Immature natural killer cell (primary cell): ENCODE results near the gene CEP70. TPM values are rescaled to one million over a fixed set of nuclear protein-coding genes. Genes with fewer than 3 reads are reported as not detected.
A peak's percentile ranks its signal among the peaks of the same experiment; 100 is the strongest.
"Not testable (repeated sequence)": the region's sequence is repeated elsewhere in the genome, so short reads cannot be mapped to it uniquely, and the experiment has no call there.

Experiments
- DNase-seq, 3 donors: peaks; one replicate each; pipeline ENCODE4 v3.0.0; 2022; ENCODE audit warnings: mixed read lengths in 1 of 3
- H3K27ac Mint-ChIP-seq, 6 donors: one replicate each; pipeline ENCODE4 v1.8.0; 2020; ENCODE audit warnings: mixed read lengths in 6 of 6, mild to moderate bottlenecking in 5 of 6, inconsistent platforms in 4 of 6, moderate library complexity in 3 of 6
- H3K27me3 Mint-ChIP-seq, 3 donors: one replicate each; pipeline ENCODE4 v1.8.0; 2020 to 2021; ENCODE audit warnings: low read depth in 3 of 3, mild to moderate bottlenecking in 3 of 3, mixed read lengths in 3 of 3, moderate library complexity in 3 of 3, inconsistent platforms in 1 of 3
- H3K36me3 Mint-ChIP-seq, 3 donors: one replicate each; pipeline ENCODE4 v1.8.0; 2020; ENCODE audit warnings: mixed read lengths in 3 of 3, inconsistent platforms in 2 of 3, mild to moderate bottlenecking in 2 of 3
- H3K4me1 Mint-ChIP-seq, 2 donors: one replicate each; pipeline ENCODE4 v1.8.0; 2020; ENCODE audit warnings: inconsistent platforms in 2 of 2, mild to moderate bottlenecking in 2 of 2, mixed read lengths in 2 of 2, moderate library complexity in 1 of 2
- H3K4me3 Mint-ChIP-seq, 5 donors: one replicate each; pipeline ENCODE4 v1.8.0; 2020; ENCODE audit warnings: mild to moderate bottlenecking in 5 of 5, mixed read lengths in 5 of 5, inconsistent platforms in 3 of 5, moderate library complexity in 3 of 5
- H3K9me3 Mint-ChIP-seq, 6 donors: one replicate each; pipeline ENCODE4 v1.8.0; 2020; ENCODE audit warnings: mild to moderate bottlenecking in 6 of 6, mixed read lengths in 6 of 6, inconsistent platforms in 4 of 6, moderate library complexity in 3 of 6
- polyA plus RNA-seq, 3 donors: library from polyadenylated mRNA; unstranded; fragments of 300-500 nt; fragmentation: Illumina TruSeq; gene quantifications; one replicate each; pipeline ENCODE4 v1.2.3, GENCODE V29; 2021

The CEP70 gene
- polyA plus RNA-seq, result 1 to 10 TPM; 2.5 to 8.6 (median 7.5) TPM

DNA sequence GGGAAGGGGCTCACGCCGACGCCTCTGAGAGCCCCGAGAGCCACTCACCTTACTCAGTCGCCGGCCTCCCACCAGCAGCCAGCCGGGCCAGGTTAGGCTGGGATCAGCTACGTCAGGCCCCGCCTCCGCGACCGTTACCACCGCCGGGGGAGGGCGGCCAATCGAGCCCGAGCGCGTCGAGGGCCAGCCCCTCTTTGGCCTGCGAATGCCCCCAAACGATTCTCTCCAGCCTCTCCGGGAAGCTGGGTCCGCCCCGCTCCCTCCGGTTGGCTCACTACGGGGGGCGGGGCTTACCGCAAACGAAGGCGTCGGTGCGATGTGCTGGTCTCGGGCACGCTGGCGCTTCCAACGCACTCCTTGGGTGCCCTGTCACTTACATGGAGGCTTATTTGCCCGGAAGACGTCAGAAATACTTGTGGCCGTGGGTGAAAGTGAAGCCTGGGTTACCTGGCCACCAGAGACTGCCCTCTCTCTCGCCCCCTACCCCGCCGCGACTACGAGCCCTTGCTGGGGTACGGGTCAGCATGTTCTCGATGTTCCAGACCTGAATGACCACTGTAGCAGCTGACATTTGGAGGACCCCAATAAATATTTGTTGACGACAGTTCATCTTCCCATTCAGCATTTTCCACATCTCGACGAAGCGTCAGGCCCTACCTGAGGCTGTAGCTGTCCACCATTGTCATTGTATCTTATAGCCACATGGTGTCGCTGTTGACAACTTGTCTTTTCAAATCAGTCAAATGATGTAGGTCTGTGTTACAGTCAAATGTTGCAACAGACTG, at the start of gene CEP70:
TSS of gene CEP70 (minus strand) at position 111 of the 785 bp plus-strand sequence. CDS start 21,333 bp downstream, outside the sequence.
- Mint-ChIP-seq H3K4me3 (peak within 1 kb of the TSS; percentile 90 to 98 (median 92)), H3K9me3 (no peaks in the 10 kb centered on the region), H3K27me3 (peaks cover 5% of the 10 kb centered on the region in 3 donors), H3K4me1 (peaks cover 13 to 14% of the 10 kb centered on the region in 2 donors), H3K36me3 (no peaks in the 10 kb centered on the region), H3K27ac (peak within 1 kb of the TSS; percentile 83 to 91 (median 90))
- peak; percentile 91 to 92 (median 91) for DNase-seq

GRCh38 chr3:138642927-138643253, 48.8 kb upstream of the CEP70 start:
- Mint-ChIP-seq H3K36me3 (peaks cover 10 to 24% (median 21%) of the 10 kb centered on the region in 3 donors), H3K9me3 (peaks cover 12 to 48% (median 37%) of the 10 kb centered on the region in 6 donors), H3K4me1 (no peaks in the 10 kb centered on the region), H3K27ac (no peak overlapping the region), H3K27me3 (peaks cover under 1 to 4% (median 3%) of the 10 kb centered on the region in 3 donors), H3K4me3 (no peak overlapping the region)
- DNase-seq, result no peak

GRCh38 chr3:138642226-138642926, 48.3 kb upstream of the CEP70 start:
- Mint-ChIP-seq H3K4me1 (no peaks in the 10 kb centered on the region), H3K27ac (no peak overlapping the region), H3K27me3 (peaks cover 2 to 4% (median 3%) of the 10 kb centered on the region in 3 donors), H3K9me3 (peaks cover 10 to 43% (median 35%) of the 10 kb centered on the region in 6 donors), H3K4me3 (no peak overlapping the region), H3K36me3 (peaks cover 10 to 22% (median 19%) of the 10 kb centered on the region in 3 donors)
- DNase-seq, result no peak

DNA sequence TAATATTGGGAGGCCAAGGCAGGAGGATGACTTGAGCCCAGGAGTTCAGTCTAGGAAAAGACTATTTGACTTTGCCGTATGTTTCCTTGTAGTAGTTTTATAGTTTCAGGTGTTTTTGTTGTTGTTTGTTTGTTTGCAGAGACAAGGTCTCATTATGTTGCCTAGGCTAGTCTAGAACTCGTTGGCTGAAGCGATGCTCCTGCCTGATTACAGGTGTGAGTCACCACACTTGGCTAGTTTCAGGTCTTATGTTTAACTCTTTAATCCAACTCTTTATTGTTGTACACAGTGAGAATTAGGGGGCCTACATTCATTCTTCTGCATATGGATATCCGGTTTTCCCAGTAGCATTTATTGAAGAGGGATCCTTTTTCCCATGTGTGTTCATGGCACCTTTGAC, 46.5 kb upstream of the CEP70 start:
- H3K27me3 Mint-ChIP-seq, result peaks cover 0 to 3% (median 0%) of the 10 kb centered on the region in 3 donors
- H3K9me3 Mint-ChIP-seq, result peaks cover 4 to 27% (median 21%) of the 10 kb centered on the region in 6 donors
- no peak overlapping the region for H3K4me3 Mint-ChIP-seq
- H3K4me1 Mint-ChIP-seq, result no peaks in the 10 kb centered on the region
- DNase-seq, result no peak
- no peak overlapping the region for H3K27ac Mint-ChIP-seq
- peaks cover 11 to 22% (median 18%) of the 10 kb centered on the region in 3 donors for H3K36me3 Mint-ChIP-seq

DNA sequence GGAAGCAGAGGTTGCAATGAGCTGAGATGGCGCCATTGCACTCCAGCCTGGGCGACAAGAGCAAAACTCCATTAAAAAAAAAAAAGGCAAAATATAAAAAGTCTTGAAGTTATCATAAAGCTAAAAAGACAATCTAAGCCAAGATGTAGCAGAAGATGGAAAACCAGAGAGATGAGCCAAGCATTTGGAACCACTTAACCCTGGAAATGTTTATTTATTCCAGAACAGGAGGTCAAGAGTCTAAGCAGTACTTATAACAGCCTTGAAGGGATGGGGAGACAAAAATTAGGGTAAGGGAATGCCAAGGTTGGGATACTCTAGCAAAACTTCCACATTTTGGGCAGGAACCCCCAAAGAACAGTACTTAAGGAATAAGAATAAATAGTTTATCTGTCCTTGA, 44.6 kb upstream of the CEP70 start:
- H3K4me1 Mint-ChIP-seq, result no peaks in the 10 kb centered on the region
- no peak overlapping the region for H3K27ac Mint-ChIP-seq
- H3K36me3 Mint-ChIP-seq, result peaks cover 14 to 25% (median 21%) of the 10 kb centered on the region in 3 donors
- no peak for DNase-seq
- peaks cover 2 to 14% (median 11%) of the 10 kb centered on the region in 6 donors for H3K9me3 Mint-ChIP-seq
- no peak overlapping the region for H3K4me3 Mint-ChIP-seq
- peaks cover 0 to 3% (median 0%) of the 10 kb centered on the region in 3 donors for H3K27me3 Mint-ChIP-seq

- no peaks in the 10 kb centered on the region for H3K4me1 Mint-ChIP-seq
- H3K9me3 Mint-ChIP-seq, result no peaks in the 10 kb centered on the region
- no peak overlapping the region for H3K27ac Mint-ChIP-seq
- H3K27me3 Mint-ChIP-seq, result no peaks in the 10 kb centered on the region
- DNase-seq, result no peak
- H3K36me3 Mint-ChIP-seq, result peaks cover 16 to 41% (median 20%) of the 10 kb centered on the region in 3 donors
- H3K4me3 Mint-ChIP-seq, result no peak overlapping the region
These were observed 35.5 kb upstream of the CEP70 start for GRCh38 chr3:138629526-138629925.

GRCh38 chr3:138625707-138626365, 31.8 kb upstream of the CEP70 start:
- Mint-ChIP-seq H3K4me3 (no peak overlapping the region), H3K9me3 (no peaks in the 10 kb centered on the region), H3K4me1 (no peaks in the 10 kb centered on the region), H3K36me3 (peaks cover 5 to 31% (median 21%) of the 10 kb centered on the region in 3 donors), H3K27ac (no peak overlapping the region), H3K27me3 (no peaks in the 10 kb centered on the region)
- no peak for DNase-seq

DNA sequence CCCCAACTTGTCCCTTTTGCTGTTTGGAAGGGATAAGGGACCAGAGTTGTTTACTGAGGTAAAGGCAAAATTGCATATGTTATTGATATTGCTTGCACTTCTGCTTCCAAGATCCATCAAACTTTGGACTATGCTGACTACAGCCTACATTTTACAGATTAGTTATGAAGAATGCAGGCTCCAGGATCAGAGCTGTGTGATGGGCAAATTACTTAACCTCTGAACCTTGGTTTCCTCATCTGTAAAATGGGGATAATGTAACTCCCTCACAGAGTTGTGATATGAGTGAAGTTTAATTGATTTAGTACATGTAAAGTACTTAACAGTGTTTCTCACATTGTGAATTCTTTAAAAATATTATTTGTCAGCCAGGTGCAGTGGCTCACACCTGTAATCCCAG, 30.5 kb upstream of the CEP70 start:
- Mint-ChIP-seq H3K36me3 (peaks cover under 1 to 24% (median 18%) of the 10 kb centered on the region in 3 donors), H3K27ac (no peak overlapping the region), H3K9me3 (no peaks in the 10 kb centered on the region), H3K4me1 (no peaks in the 10 kb centered on the region), H3K4me3 (no peak overlapping the region), H3K27me3 (no peaks in the 10 kb centered on the region)
- DNase-seq, result no peak

- peaks cover 0 to 17% (median 12%) of the 10 kb centered on the region in 3 donors for H3K36me3 Mint-ChIP-seq
- peaks cover 0 to 2% (median 0%) of the 10 kb centered on the region in 3 donors for H3K27me3 Mint-ChIP-seq
- peaks cover 3 to 8% of the 10 kb centered on the region in 2 donors for H3K4me1 Mint-ChIP-seq
- H3K4me3 Mint-ChIP-seq, result no peak overlapping the region
- DNase-seq, result no peak
- H3K9me3 Mint-ChIP-seq, result no peaks in the 10 kb centered on the region
- H3K27ac Mint-ChIP-seq, result no peak overlapping the region
These were observed 26.4 kb upstream of the CEP70 start for GRCh38 chr3:138620431-138620830.

- no peak for DNase-seq
- Mint-ChIP-seq H3K4me1 (peaks cover 7 to 14% of the 10 kb centered on the region in 2 donors), H3K27ac (no peak overlapping the region), H3K27me3 (peaks cover 2 to 12% (median 6%) of the 10 kb centered on the region in 3 donors), H3K36me3 (no peaks in the 10 kb centered on the region), H3K4me3 (no peak overlapping the region), H3K9me3 (no peaks in the 10 kb centered on the region)
These were observed 21.4 kb upstream of the CEP70 start for GRCh38 chr3:138615462-138615861.

DNA sequence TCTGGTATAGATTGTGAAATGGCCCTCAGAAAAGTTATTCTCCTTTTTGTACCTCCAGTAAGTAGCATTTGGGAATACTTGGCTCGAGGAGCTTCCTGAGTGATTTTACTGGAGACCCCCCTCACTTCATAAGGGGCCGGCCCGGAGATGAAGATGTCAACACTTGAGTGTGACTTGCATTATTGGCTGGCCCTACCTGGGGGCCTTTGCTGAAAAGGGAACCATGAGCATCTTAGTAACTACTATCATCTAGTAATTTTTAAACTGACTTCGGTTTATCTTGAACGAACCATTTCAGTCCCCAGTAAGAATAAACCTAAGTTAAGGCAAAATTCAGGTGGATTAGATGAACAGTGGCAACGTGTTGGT, 15.8 kb upstream of the CEP70 start:
- Mint-ChIP-seq H3K9me3 (peaks cover 0 to 6% (median 1%) of the 10 kb centered on the region in 6 donors), H3K27me3 (peaks cover 19 to 36% (median 29%) of the 10 kb centered on the region in 3 donors), H3K36me3 (peaks cover 0 to 5% (median 4%) of the 10 kb centered on the region in 3 donors), H3K4me1 (peaks cover 22 to 24% of the 10 kb centered on the region in 2 donors), H3K4me3 (peak overlapping the region; percentile 89 to 98 (median 92)), H3K27ac (peak overlapping the region; percentile 95 to 100 (median 98))
- DNase-seq, result peak in 1 of 3 donors; percentile 4

DNA sequence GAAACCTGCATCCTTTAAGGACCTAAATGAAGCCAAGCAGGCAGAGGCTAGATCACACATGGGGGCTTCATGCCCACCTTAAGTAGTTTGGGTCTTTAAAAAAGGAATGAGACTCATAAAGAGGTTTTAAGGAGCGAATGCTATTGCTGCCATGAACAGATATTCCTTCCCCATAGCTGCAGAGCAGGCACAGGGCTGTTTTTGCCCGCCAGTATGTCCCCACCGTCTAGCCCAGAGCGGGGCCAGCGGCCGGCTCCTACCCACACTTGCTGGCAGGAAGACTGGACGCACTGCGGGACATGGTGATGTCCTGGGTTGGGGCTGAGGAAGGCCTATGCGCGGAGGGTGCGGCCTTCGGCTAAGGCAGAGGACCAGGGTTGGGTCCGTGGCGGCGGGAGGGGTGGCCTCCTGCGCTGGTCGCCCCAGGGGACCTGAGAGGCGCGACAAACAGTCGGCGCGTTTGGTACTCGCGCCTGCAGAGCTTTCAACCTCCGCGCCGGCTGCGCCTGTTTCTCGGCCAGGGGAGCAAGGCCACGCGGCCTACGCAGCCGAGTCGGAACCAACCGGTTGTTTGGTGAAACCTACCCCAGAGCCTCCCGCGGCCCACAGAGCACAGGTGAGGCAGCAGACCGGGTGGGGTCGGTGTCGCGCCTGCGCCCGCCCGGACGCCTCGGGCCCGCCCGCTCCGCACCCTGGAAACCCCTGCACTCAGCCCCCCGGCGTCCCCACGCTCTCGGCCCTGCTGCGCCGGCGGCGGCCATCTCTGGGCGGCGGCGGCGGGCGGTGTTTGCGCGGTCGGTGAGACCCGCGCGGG, 14.5 kb upstream of the CEP70 start, which contains the start of gene FAIM:
TSS of gene FAIM (plus strand) at position 450 of the 814 bp plus-strand sequence. CDS start 10,956 bp downstream, outside the sequence.
- H3K4me1 Mint-ChIP-seq, result peaks cover 22 to 24% of the 10 kb centered on the region in 2 donors
- peak within 1 kb of the TSS; percentile 95 to 100 (median 98) for H3K27ac Mint-ChIP-seq
- peaks cover 19 to 36% (median 29%) of the 10 kb centered on the region in 3 donors for H3K27me3 Mint-ChIP-seq
- H3K36me3 Mint-ChIP-seq, result peaks cover 4 to 8% (median 5%) of the 10 kb centered on the region in 3 donors
- peaks cover 0 to 6% (median 1%) of the 10 kb centered on the region in 6 donors for H3K9me3 Mint-ChIP-seq
- peak; percentile 73 to 82 (median 81) for DNase-seq
- peak within 1 kb of the TSS; percentile 89 to 98 (median 92) for H3K4me3 Mint-ChIP-seq

DNA sequence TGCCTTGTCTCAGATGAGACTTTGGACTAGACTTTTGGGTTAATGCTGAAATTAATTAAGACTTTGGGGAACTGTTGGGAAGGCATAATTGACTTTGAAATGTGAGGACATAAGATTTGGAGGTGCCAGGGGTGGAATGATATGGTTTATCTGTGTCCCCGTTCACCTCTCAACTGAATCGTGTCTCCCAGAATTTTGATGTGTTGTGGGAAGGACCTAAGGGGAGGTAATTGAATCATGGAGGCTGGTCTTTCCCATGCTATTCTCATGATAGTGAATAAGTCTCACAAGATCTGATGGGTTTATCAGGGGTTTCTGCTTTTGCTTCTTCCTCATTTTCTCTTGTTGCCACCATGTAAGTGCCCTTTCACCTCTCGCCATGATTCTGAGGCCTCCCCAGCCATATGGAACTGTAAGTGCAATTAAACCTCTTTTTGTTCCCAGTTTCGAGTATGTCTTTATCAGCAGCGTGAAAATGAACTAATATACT, 10.1 kb upstream of the CEP70 start:
- Mint-ChIP-seq H3K27me3 (peaks cover 9 to 13% (median 9%) of the 10 kb centered on the region in 3 donors), H3K36me3 (peaks cover 0 to 13% (median 0%) of the 10 kb centered on the region in 3 donors)
- H3K9me3 Mint-ChIP-seq, H3K4me3 Mint-ChIP-seq, H3K4me1 Mint-ChIP-seq, H3K27ac Mint-ChIP-seq, DNase-seq: not testable (repeated sequence)
